SU-DHL-6 (cell line): ENCODE results near the gene RUFY2.
A peak's percentile ranks its signal among the peaks of the same experiment; 100 is the strongest.
"Not testable (repeated sequence)": the region's sequence is repeated elsewhere in the genome, so short reads cannot be mapped to it uniquely, and the experiment has no call there.

Source experiments
- H2AFZ ChIP-seq: fragments of 200-600 bp; sonication (generic); 2 replicates; pipeline ENCODE4 v1.6.1; 2014; ENCODE audit warnings: low read depth, mild to moderate bottlenecking, moderate library complexity, mixed read lengths, antibody characterized with exemption, low read length; ENCODE audit not compliant: severe bottlenecking
- H3F3A ChIP-seq: fragments of 200-600 bp; shearing (Covaris generic); 2 replicates; pipeline ENCODE4 v1.6.0; 2016; ENCODE audit warnings: antibody characterized with exemption, mild to moderate bottlenecking; ENCODE audit not compliant: insufficient read depth
- H3K27ac ChIP-seq: fragments of 200-600 bp; sonication (generic); 2 replicates; pipeline ENCODE4 v1.5.1; 2016; ENCODE audit warnings: low read depth, mild to moderate bottlenecking, low read length, moderate library complexity, mixed read lengths
- H3K27me3 ChIP-seq: fragments of 200-600 bp; sonication (generic), shearing (Covaris generic); 2 replicates; pipeline ENCODE4 v1.6.0; 2014; ENCODE audit warnings: mild to moderate bottlenecking, low read length
- H3K36me3 ChIP-seq: fragments of 200-600 bp; sonication (generic); 2 replicates; pipeline ENCODE4 v1.6.1; 2014; ENCODE audit warnings: mild to moderate bottlenecking, low read length, mixed read lengths
- H3K4me2 ChIP-seq: fragments of 300-600, 200-600 bp; shearing (Covaris generic), sonication (generic); 2 replicates; pipeline ENCODE4 v1.6.0; 2014; ENCODE audit warnings: low read length, low read depth, mild to moderate bottlenecking; ENCODE audit not compliant: poor library complexity, severe bottlenecking
- H3K4me3 ChIP-seq: fragments of 200-600 bp; sonication (generic); 2 replicates; pipeline ENCODE4 v1.5.1; 2014; ENCODE audit warnings: antibody characterized with exemption, low read length, mild to moderate bottlenecking, mixed read lengths; ENCODE audit not compliant: insufficient read depth, poor library complexity, severe bottlenecking
- H3K79me2 ChIP-seq: fragments of 200-600 bp; sonication (generic); 2 replicates; pipeline ENCODE4 v1.6.1; 2014; ENCODE audit warnings: mild to moderate bottlenecking, low read length, moderate library complexity; ENCODE audit not compliant: insufficient read depth
- H3K9ac ChIP-seq: fragments of 200-600 bp; sonication (generic); 2 replicates; pipeline ENCODE4 v1.7.0; 2014; ENCODE audit warnings: mild to moderate bottlenecking, low read length
- H3K9me2 ChIP-seq: fragments of 200-600 bp; sonication (generic); replicated peaks from 2 replicates; pipeline ENCODE4 v1.6.1; 2014; ENCODE audit warnings: low read length; ENCODE audit not compliant: insufficient read depth
- H3K9me3 ChIP-seq: fragments of 200-600 bp; sonication (generic); 2 replicates; pipeline ENCODE4 v1.6.1; 2014; ENCODE audit warnings: low read length, mixed read lengths; ENCODE audit not compliant: insufficient read depth
- H4K20me1 ChIP-seq: fragments of 200-600 bp; sonication (generic); 2 replicates; pipeline ENCODE4 v1.6.1; 2014; ENCODE audit warnings: low read depth, mild to moderate bottlenecking, antibody characterized with exemption, low read length, moderate library complexity, mixed read lengths
- EZH2phosphoT487 ChIP-seq: fragments of 200-600 bp; sonication (generic), shearing (Covaris generic); conservative IDR thresholded peaks from 2 replicates; pipeline ENCODE4 v1.6.1; 2018; ENCODE audit warnings: mild to moderate bottlenecking, antibody characterized with exemption, low read length, moderate library complexity, mixed read lengths
- TF ChIP-seq, protein P1 (sequence below): fragments of 200-600 bp; sonication (generic); IDR thresholded peaks from one replicate; pipeline ENCODE4 v1.5.1; 2017; ENCODE audit warnings: antibody characterized with exemption, mild to moderate bottlenecking, low read length, moderate library complexity; ENCODE audit not compliant: insufficient read depth, poor library complexity, severe bottlenecking

Gene RUFY2, protein sequence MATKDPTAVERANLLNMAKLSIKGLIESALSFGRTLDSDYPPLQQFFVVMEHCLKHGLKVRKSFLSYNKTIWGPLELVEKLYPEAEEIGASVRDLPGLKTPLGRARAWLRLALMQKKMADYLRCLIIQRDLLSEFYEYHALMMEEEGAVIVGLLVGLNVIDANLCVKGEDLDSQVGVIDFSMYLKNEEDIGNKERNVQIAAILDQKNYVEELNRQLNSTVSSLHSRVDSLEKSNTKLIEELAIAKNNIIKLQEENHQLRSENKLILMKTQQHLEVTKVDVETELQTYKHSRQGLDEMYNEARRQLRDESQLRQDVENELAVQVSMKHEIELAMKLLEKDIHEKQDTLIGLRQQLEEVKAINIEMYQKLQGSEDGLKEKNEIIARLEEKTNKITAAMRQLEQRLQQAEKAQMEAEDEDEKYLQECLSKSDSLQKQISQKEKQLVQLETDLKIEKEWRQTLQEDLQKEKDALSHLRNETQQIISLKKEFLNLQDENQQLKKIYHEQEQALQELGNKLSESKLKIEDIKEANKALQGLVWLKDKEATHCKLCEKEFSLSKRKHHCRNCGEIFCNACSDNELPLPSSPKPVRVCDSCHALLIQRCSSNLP

DNA sequence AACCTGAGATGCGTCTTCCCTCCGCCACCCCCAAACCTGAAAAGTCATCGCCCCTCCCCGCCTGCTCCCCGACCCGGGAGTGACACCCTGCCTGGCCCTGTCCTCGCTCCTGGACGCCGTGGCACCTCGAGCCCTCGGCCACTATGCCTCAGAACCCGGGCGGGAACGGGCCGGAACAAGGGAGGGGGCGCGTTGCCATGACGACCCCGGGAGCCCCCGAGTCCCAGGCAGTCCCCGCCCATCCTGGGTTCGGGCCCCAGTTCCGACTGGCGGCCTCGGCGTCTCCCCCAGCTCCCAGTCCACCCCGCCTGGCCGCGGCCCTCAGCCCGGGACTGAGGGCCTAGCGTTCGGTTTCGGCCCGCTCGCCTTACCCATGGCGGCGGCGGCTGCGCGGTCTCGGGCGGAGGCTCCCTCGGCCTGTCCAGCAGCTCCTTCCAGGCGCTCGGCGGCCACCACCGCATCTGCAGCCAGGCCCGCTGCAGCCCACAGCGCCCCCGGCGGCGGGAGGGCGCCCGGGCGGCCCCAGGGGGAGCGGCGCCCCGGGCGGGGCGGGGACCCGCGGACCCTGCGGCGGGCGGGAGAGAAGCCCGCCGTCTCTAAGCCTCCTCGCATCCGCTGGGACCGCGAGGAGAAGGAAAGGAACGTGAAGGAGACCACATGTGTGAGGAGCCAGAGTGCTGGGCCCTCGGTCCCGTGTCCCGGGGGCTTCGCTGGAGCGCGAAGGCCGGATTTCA lies at the start of gene RUFY2:
Gene RUFY2 (minus strand): TSS at position 463 of the 734 bp plus-strand sequence. CDS start 88 bp downstream, at position 375.
- TF ChIP-seq, protein P1, sequence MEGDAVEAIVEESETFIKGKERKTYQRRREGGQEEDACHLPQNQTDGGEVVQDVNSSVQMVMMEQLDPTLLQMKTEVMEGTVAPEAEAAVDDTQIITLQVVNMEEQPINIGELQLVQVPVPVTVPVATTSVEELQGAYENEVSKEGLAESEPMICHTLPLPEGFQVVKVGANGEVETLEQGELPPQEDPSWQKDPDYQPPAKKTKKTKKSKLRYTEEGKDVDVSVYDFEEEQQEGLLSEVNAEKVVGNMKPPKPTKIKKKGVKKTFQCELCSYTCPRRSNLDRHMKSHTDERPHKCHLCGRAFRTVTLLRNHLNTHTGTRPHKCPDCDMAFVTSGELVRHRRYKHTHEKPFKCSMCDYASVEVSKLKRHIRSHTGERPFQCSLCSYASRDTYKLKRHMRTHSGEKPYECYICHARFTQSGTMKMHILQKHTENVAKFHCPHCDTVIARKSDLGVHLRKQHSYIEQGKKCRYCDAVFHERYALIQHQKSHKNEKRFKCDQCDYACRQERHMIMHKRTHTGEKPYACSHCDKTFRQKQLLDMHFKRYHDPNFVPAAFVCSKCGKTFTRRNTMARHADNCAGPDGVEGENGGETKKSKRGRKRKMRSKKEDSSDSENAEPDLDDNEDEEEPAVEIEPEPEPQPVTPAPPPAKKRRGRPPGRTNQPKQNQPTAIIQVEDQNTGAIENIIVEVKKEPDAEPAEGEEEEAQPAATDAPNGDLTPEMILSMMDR: no peak
- no peak for TF ChIP-seq EZH2phosphoT487
- Histone ChIP-seq H3F3A (peaks cover 20% of the 10 kb centered on the region), H3K9ac (peak within 1 kb of the TSS; percentile 83), H2AFZ (peak within 1 kb of the TSS; percentile 79), H3K36me3 (no peaks in the 10 kb centered on the region), H3K9me2 (no peaks in the 10 kb centered on the region), H3K27me3 (no peaks in the 10 kb centered on the region), H3K4me3 (peak within 1 kb of the TSS; percentile 76), H4K20me1 (no peaks in the 10 kb centered on the region), H3K79me2 (peaks cover 23% of the 10 kb centered on the region; the same call in 1 of the 2 replicates), H3K9me3 (no peaks in the 10 kb centered on the region), H3K4me2 (peak within 1 kb of the TSS; percentile 72), H3K27ac (peak within 1 kb of the TSS; percentile 31)

DNA sequence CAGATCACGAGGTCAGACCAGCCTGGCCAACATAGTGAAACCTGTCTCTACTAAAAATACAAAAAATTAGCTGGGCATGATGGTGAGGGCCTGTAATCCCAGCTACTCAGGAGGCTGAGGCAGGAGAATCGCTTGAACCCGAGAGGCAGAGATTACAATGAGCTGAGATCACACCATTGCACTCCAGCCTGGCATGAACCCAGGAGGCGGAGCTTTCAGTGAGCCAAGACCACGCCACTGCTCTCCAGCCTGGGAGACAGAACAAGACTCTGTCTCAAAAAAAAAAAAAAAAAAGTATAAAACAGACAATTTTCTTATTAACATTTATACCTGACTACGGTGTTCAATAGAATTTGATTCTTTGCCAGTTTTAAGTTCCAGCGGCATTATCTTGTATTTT lies 42.6 kb upstream of the RUFY2 start:
- not testable (repeated sequence) for H2AFZ ChIP-seq, H3K79me2 ChIP-seq, H3K9ac ChIP-seq, H3K9me3 ChIP-seq, H3K4me2 ChIP-seq, H3F3A ChIP-seq, H4K20me1 ChIP-seq, H3K4me3 ChIP-seq, H3K27me3 ChIP-seq, H3K9me2 ChIP-seq, H3K27ac ChIP-seq
- peaks cover 46% of the 10 kb centered on the region for H3K36me3 ChIP-seq

DNA sequence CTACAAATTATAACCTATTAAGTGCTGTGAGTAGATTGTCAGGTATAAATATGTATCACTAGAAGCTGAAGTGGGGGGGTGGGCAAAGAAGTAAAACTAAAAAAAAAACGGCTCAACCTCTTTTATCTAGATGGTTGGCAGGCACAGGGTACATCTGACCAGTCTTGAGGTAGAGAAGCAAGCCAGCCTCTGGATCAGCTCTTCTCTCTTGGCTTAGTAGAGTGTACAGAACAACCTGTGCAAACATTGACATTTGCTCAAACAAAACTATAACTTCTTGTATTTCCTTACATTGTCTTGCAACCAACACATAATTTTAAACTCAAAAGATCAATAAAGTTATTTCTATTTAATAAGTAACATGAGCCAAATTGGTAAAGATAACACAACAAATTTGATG lies 39.1 kb upstream of the RUFY2 start:
- H4K20me1 ChIP-seq: no peaks in the 10 kb centered on the region
- H3F3A ChIP-seq: 0 out of 2 replicates have a peak, but pooled peaks cover 3% of the 10 kb centered on the region
- no peaks in the 10 kb centered on the region for H3K27me3 ChIP-seq
- no peak overlapping the region for H2AFZ ChIP-seq
- TF ChIP-seq, protein P1: no peak
- TF ChIP-seq EZH2phosphoT487: no peak
- no peaks in the 10 kb centered on the region for H3K79me2 ChIP-seq
- no peak overlapping the region for H3K27ac ChIP-seq
- no peak overlapping the region for H3K4me3 ChIP-seq
- no peaks in the 10 kb centered on the region for H3K9me2 ChIP-seq
- H3K36me3 ChIP-seq: peaks cover 41% of the 10 kb centered on the region; the same call in 1 of the 2 replicates
- no peak overlapping the region for H3K9ac ChIP-seq
- H3K4me2 ChIP-seq: no peak overlapping the region
- H3K9me3 ChIP-seq: no peaks in the 10 kb centered on the region
